ENCODE data around the gene DYNC2LI1.

Gene DYNC2LI1

DNA sequence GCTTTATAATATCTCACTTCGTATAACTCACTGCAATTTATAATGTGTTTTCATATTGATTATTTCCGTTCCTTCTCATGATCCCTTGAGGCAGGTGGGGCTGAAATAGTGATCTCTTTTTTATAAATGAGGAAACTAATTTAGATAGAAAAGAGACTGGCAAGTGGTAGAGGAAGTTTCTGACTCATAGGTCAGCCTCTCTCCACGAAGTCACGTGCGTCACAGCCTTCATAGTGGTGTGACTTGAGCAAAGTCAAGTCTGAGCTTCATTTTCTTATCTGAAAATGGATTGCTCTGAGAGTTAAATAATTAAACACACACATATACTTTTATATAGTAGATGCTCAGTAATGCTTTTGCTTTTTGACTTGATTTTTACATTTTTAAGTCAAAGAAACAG, 44.9 kb downstream of the DYNC2LI1 start:
- Mint-ChIP-seq H3K27ac (no peak overlapping the region), H3K4me3 (no peak overlapping the region), H3K4me1 (ENCODE audit: low read depth) (no peaks in the 10 kb centered on the region), H3K36me3 (ENCODE audit: low read depth) (no peaks in the 10 kb centered on the region), H3K9me3 (peaks cover 4% of the 10 kb centered on the region), H3K27me3 (ENCODE audit: low read depth) (no peaks in the 10 kb centered on the region)

- Mint-ChIP-seq H3K27me3 (ENCODE audit: low read depth) (no peaks in the 10 kb centered on the region), H3K9me3 (peaks cover 4% of the 10 kb centered on the region), H3K27ac (no peak overlapping the region), H3K4me1 (ENCODE audit: low read depth) (no peaks in the 10 kb centered on the region), H3K36me3 (ENCODE audit: low read depth) (no peaks in the 10 kb centered on the region), H3K4me3 (no peak overlapping the region)
These were observed 45.8 kb downstream of the DYNC2LI1 start for GRCh38 chr2:43819491-43820163.

- Mint-ChIP-seq H3K4me1 (ENCODE audit: low read depth) (no peaks in the 10 kb centered on the region), H3K4me3 (no peak overlapping the region), H3K27ac (no peak overlapping the region), H3K27me3 (ENCODE audit: low read depth) (no peaks in the 10 kb centered on the region), H3K36me3 (ENCODE audit: low read depth) (no peaks in the 10 kb centered on the region), H3K9me3 (no peaks in the 10 kb centered on the region)
These were observed 49.0 kb downstream of the DYNC2LI1 start for GRCh38 chr2:43822839-43823238.

DNA sequence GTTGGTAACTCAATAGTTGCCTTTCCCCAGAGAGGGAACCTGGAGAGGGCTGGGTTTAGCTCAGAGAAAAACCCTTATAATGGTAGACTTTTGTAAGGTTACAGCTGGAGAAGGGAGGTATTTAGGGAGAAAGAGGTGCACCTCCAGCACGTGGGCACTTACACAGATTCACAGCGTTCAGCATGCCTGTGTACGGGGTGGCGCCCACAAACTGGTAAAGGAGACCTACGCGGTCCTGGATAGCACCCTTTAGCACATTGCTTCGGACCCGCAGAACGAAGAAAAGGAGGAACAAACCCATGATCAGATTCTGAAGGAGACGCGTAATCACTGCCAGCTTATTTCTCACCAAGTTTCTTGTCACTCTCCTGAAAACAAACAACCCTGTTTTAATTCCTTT, 49.9 kb downstream of the DYNC2LI1 start:
- H3K27ac Mint-ChIP-seq, result no peak overlapping the region

DNA sequence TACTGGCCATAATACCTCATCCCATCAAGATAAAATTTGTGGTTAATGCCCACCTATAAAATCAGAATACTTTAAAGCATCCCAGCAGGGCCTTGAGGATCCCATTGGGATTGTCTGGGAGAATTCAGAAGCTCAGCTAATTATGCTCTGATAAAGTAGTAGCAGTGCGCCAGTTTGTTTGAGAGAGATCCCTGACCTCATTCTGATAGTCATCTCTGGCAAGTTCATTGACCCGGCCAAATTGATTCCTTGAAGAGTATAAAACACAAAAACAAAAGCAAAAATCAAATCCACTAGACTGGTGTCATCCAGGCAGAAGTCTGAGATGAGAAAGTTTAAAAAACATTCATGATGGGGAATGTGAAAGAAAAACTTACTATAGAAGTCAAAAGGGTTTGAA, 50.7 kb downstream of the DYNC2LI1 start:
- Mint-ChIP-seq H3K4me3 (no peak overlapping the region), H3K27ac (no peak overlapping the region), H3K27me3 (ENCODE audit: low read depth) (peaks cover 3% of the 10 kb centered on the region), H3K36me3 (ENCODE audit: low read depth) (no peaks in the 10 kb centered on the region), H3K9me3 (no peaks in the 10 kb centered on the region), H3K4me1 (ENCODE audit: low read depth) (no peaks in the 10 kb centered on the region)

More for the DNA sequence above, 49.9 kb downstream of the DYNC2LI1 start:
- Mint-ChIP-seq H3K4me3 (no peak overlapping the region), H3K9me3 (no peaks in the 10 kb centered on the region), H3K36me3 (ENCODE audit: low read depth) (no peaks in the 10 kb centered on the region), H3K4me1 (ENCODE audit: low read depth) (no peaks in the 10 kb centered on the region), H3K27me3 (ENCODE audit: low read depth) (no peaks in the 10 kb centered on the region)

GRCh38 chr2:43824951-43825493, 51.2 kb downstream of the DYNC2LI1 start:
- no peak overlapping the region for H3K4me3 Mint-ChIP-seq
- no peak overlapping the region for H3K27ac Mint-ChIP-seq
- H3K4me1 Mint-ChIP-seq (ENCODE audit: low read depth), result no peaks in the 10 kb centered on the region
- peaks cover 8% of the 10 kb centered on the region for H3K27me3 Mint-ChIP-seq (ENCODE audit: low read depth)
- no peaks in the 10 kb centered on the region for H3K9me3 Mint-ChIP-seq
- no peaks in the 10 kb centered on the region for H3K36me3 Mint-ChIP-seq (ENCODE audit: low read depth)

GRCh38 chr2:43825841-43826240, 52.0 kb downstream of the DYNC2LI1 start:
- H3K36me3 Mint-ChIP-seq (ENCODE audit: low read depth), result no peaks in the 10 kb centered on the region
- H3K9me3 Mint-ChIP-seq, result no peaks in the 10 kb centered on the region
- H3K4me1 Mint-ChIP-seq (ENCODE audit: low read depth), result no peaks in the 10 kb centered on the region
- H3K27ac Mint-ChIP-seq, result no peak overlapping the region
- peaks cover 15% of the 10 kb centered on the region for H3K27me3 Mint-ChIP-seq (ENCODE audit: low read depth)
- no peak overlapping the region for H3K4me3 Mint-ChIP-seq

DNA sequence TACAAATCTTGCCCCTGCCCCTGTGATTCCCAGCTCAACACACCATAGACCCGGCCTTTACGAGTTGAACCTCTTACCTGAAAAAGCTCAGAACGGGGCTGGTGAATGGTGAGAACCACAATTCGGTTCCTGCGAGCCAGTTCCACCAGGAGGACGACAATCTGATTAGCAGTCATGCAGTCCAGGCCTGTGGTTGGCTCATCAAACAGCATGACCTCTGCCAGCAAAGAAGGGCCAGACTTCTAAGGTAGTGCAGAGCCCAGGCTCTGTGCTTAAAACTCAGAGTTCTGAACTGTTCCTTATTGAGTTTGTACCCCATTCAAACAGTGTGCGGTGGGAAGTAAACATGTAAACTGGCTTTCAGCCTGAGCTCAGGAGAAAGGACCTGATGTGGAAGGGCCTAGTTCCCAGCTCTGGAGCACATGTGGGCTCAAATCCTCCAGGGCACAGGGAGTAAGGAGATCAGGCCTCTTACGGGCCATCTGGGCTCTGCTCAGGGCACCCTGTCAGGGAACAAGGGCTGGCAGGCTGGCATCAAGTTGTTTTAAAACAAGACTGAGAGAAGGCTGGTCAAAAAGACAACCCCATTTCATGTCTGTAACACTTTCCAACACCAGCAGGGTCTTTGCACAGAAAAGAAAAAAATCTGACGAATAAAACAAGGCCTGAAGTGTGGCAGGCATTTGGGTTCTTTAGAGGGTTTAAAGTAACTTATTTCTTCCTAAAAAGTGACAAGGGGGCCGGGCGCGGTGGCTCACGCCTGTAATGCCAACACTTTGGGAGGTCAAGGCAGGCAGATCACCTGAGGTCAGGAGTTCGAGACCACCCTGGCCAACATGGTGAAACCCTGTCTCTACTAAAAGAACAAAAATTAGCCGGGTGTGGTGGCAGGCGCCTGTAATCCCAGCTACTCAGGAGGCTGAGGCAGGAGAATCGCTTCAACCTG, 52.7 kb downstream of the DYNC2LI1 start:
- no peaks in the 10 kb centered on the region for H3K36me3 Mint-ChIP-seq (ENCODE audit: low read depth)
- peaks cover 19% of the 10 kb centered on the region for H3K27me3 Mint-ChIP-seq (ENCODE audit: low read depth)
- no peak overlapping the region for H3K4me3 Mint-ChIP-seq
- H3K4me1 Mint-ChIP-seq (ENCODE audit: low read depth), result peaks cover 2% of the 10 kb centered on the region
- no peaks in the 10 kb centered on the region for H3K9me3 Mint-ChIP-seq
- H3K27ac Mint-ChIP-seq, result no peak overlapping the region

DNA sequence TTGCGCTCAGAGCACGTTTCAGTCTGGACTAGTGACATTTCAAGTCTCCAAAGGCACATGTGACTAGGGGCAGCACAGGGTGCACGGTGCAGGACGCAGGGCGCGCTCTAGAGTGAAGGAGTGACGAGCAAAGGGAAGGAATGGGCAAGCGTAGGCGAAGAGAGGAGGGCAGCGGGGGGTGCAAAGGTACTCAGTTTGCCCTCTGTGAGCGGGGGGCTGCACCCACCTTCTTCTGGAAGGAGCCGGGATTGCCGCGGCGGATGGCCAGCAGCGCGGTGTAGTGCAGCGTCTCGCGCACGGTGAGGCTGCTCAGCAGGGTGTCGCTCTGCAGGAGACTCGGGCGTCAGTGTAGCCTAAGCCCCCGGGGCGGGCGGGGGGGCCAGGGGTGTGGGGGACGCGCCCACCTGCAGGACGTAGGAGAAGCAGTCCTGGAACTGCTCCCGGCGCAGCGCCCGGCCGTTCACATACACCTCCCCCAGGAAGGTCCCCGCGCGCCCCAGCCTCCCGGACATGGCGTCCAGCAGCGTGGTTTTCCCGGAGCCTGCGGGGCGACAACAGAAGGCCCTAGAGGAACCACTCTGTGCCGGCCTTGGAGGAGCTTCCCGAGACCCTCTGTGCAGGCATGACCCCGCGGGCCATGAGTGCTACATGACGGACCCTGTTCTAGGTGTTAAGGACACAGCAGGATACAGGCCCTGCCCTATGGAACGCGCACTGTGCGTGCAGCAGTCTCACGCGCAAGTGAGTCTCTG, 57.9 kb downstream of the DYNC2LI1 start:
- Mint-ChIP-seq H3K9me3 (no peaks in the 10 kb centered on the region), H3K27me3 (ENCODE audit: low read depth) (peaks cover 19% of the 10 kb centered on the region), H3K27ac (no peak overlapping the region), H3K36me3 (ENCODE audit: low read depth) (no peaks in the 10 kb centered on the region), H3K4me1 (ENCODE audit: low read depth) (peaks cover 2% of the 10 kb centered on the region), H3K4me3 (no peak overlapping the region)

DNA sequence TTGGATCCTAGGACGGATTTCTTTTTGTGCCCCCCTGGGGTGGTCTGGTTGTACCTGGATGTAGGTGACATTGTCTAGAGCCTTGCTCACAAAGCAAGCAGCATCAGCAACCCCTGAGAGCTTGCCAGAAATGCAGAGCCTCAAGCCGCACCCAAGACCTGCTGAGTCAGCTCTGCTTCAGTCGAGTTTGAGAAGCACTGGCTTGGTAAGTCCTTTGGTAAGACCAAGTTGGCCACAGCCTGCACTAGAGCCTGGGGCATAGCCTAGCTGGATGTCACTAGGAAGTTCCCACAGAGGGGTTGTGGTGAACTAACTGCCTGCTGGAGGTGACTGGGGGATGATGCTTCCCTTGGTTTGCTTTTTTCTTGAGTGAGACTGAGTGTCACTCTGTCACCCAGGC, 58.6 kb downstream of the DYNC2LI1 start:
- no peak overlapping the region for H3K4me3 Mint-ChIP-seq

DNA sequence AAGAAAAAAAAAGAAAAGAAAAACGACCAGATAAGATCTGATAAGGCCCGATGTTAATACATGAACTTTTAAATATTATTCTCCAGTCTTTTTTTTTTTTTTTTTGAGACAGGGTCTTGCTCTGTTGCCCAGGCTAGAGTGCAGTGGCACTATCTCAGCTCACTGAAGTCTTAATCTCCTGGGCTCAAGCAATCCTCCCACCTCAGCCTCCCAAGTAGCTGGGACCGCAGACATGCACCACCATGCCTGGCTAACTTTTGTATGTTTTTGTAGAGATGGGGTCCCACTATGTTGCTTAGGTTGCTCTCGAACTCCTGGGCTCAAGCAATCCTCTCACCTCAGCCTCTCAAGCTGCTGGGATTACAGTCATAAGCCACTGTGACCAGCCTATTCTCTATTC, 63.2 kb downstream of the DYNC2LI1 start:
- Mint-ChIP-seq H3K4me1 (ENCODE audit: low read depth) (no peaks in the 10 kb centered on the region), H3K9me3 (no peaks in the 10 kb centered on the region), H3K36me3 (ENCODE audit: low read depth) (no peaks in the 10 kb centered on the region), H3K27me3 (ENCODE audit: low read depth) (no peaks in the 10 kb centered on the region), H3K4me3 (no peak overlapping the region), H3K27ac (no peak overlapping the region)

More for the DNA sequence above, 58.6 kb downstream of the DYNC2LI1 start:
- peaks cover 19% of the 10 kb centered on the region for H3K27me3 Mint-ChIP-seq (ENCODE audit: low read depth)
- no peaks in the 10 kb centered on the region for H3K9me3 Mint-ChIP-seq
- H3K27ac Mint-ChIP-seq, result no peak overlapping the region
- H3K36me3 Mint-ChIP-seq (ENCODE audit: low read depth), result no peaks in the 10 kb centered on the region
- peaks cover 2% of the 10 kb centered on the region for H3K4me1 Mint-ChIP-seq (ENCODE audit: low read depth)

- no peak overlapping the region for H3K4me3 Mint-ChIP-seq
- no peak overlapping the region for H3K27ac Mint-ChIP-seq
- no peaks in the 10 kb centered on the region for H3K36me3 Mint-ChIP-seq (ENCODE audit: low read depth)
- no peaks in the 10 kb centered on the region for H3K9me3 Mint-ChIP-seq
- H3K4me1 Mint-ChIP-seq (ENCODE audit: low read depth), result no peaks in the 10 kb centered on the region
- no peaks in the 10 kb centered on the region for H3K27me3 Mint-ChIP-seq (ENCODE audit: low read depth)
These were observed 64.2 kb downstream of the DYNC2LI1 start for GRCh38 chr2:43837831-43838559.

DNA sequence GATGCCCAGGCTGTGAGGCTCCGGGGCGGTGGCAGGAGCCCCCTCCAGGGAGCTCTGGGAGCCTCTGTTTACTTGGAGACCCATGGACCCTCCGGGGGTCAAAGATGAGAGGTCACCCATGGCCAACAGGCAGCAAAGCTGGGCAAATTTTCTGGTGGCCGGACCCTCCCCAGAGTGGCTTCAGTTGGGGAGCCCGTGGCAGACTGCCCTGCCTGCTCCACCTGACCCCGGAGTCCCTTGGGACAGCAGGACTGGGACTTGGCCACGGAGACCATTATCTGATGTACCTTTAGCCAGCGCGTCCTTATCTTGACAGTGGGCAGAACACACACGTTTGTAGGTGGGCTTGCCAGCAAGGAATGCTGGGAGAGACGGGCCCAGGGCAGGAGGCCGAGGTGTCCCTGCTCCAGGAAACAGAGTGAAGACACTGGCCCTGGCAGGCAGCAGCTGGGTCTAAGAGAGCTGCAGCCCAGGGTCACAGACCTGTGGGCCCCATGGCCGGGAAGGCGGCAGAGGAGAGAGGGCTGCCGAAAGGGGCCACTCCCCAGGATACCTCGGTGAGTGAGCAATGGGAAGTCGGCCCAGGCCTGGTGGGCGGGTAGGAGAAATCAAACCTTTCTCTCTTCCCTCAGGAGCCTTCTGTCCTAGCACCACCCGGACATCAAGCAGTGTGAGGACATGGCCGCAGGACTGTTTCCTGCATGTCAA, 64.9 kb downstream of the DYNC2LI1 start, which contains the start of the genes ABCG5 and ABCG8:
Gene ABCG5 (minus strand): TSS at position 280 of the 708 bp plus-strand sequence. CDS start 160 bp downstream, at position 120.
Gene ABCG8 (plus strand): TSS at position 412 of the 708 bp plus-strand sequence. CDS start 83 bp downstream, at position 495.
- Mint-ChIP-seq H3K4me1 (ENCODE audit: low read depth) (no peaks in the 10 kb centered on the region), H3K36me3 (ENCODE audit: low read depth) (no peaks in the 10 kb centered on the region), H3K4me3 (no peak within 1 kb of the TSS), H3K27ac (no peak within 1 kb of the TSS), H3K27me3 (ENCODE audit: low read depth) (no peaks in the 10 kb centered on the region), H3K9me3 (no peaks in the 10 kb centered on the region)
